Retina (tissue), 1 donor: ENCODE data around the gene CRACDL.
"Not testable (repeated sequence)": the region's sequence is repeated elsewhere in the genome, so short reads cannot be mapped to it uniquely, and the experiment has no call there.

Source experiments
- DNase-seq: peaks from one replicate; pipeline ENCODE4 v3.0.0-alpha.2; 2016

CRACDL gene

GRCh38 chr2:98771264-98771663, 164.8 kb downstream of the CRACDL start:
- no peak for DNase-seq

GRCh38 chr2:98769784-98770183, 166.2 kb downstream of the CRACDL start:
- DNase-seq = no peak

- no peak for DNase-seq
Observed at GRCh38 chr2:98769114-98769476, 166.9 kb downstream of the CRACDL start.

- no peak for DNase-seq
Observed at GRCh38 chr2:98768384-98769113, 167.5 kb downstream of the CRACDL start.

- no peak for DNase-seq
Observed at GRCh38 chr2:98764499-98764898, 171.5 kb downstream of the CRACDL start.

- DNase-seq = no peak
Observed at GRCh38 chr2:98763209-98763951, 172.6 kb downstream of the CRACDL start.

- DNase-seq = no peak
Observed at GRCh38 chr2:98761909-98762308, 174.1 kb downstream of the CRACDL start.

- no peak for DNase-seq
Observed at GRCh38 chr2:98761267-98761781, 174.7 kb downstream of the CRACDL start.

GRCh38 chr2:98759827-98760625, 176.0 kb downstream of the CRACDL start:
- DNase-seq = no peak

- DNase-seq = no peak
Observed at GRCh38 chr2:98759338-98759737, 176.7 kb downstream of the CRACDL start.

GRCh38 chr2:98757904-98758421, 178.1 kb downstream of the CRACDL start:
- DNase-seq = no peak

GRCh38 chr2:98753801-98754200, 182.2 kb downstream of the CRACDL start:
- DNase-seq = no peak

GRCh38 chr2:98752711-98753110, 183.3 kb downstream of the CRACDL start:
- not testable (repeated sequence) for DNase-seq

GRCh38 chr2:98751748-98752147, 184.3 kb downstream of the CRACDL start:
- DNase-seq = no peak

GRCh38 chr2:98750593-98751282, 185.3 kb downstream of the CRACDL start:
- no peak for DNase-seq

GRCh38 chr2:98749066-98749450, 187.0 kb downstream of the CRACDL start:
- DNase-seq = no peak

GRCh38 chr2:98748292-98749065, 187.5 kb downstream of the CRACDL start:
- no peak for DNase-seq

GRCh38 chr2:98747888-98748287, 188.1 kb downstream of the CRACDL start:
- no peak for DNase-seq

GRCh38 chr2:98746426-98746825, 189.6 kb downstream of the CRACDL start:
- DNase-seq = no peak

GRCh38 chr2:98744595-98744994, 191.4 kb downstream of the CRACDL start:
- DNase-seq = no peak
